K562 (cell line): ENCODE results near the gene CHST1. TPM values are rescaled to one million over a fixed set of nuclear protein-coding genes. Genes with fewer than 3 reads are reported as not detected.

Experiments
- ATAC-seq: fragments of 200-7000 bp; cut with Tn5 transposase; 3 replicates; pipeline ENCODE4 v1.9.1; 2020; ENCODE audit warnings: moderate library complexity
- BruUV-seq: library from RNA; stranded (reverse); fragments of 400-500 nt; replicated peaks from 2 replicates; lab custom pipeline; 2021; lab: Mats Ljungman, UMichigan
- CTCF ChIA-PET: fragments of 300-600 bp; formaldehyde crosslinking; extraction: SDS; loops from one replicate; lab custom pipeline; 2021; ENCODE audit warnings: low intra/inter-chr PET ratio; lab: Yijun Ruan, JAX
- POLR2A ChIA-PET: fragments of 300-600, 350-650 bp; sonication (Branson Sonifier 250); formaldehyde crosslinking; extraction: SDS; loops from one replicate; lab custom pipeline; 2021; ENCODE audit warnings: antibody characterized with exemption, inconsistent platforms; lab: Yijun Ruan, JAX
- DNase-seq, 4 experiments: peaks; one replicate each; pipeline versions ENCODE4 v3.0.0 to v3.0.0-alpha.2; 2011 to 2018; ENCODE audit warnings: low spot score in 3 of 4, mixed read lengths in 3 of 4; ENCODE audit errors: extremely low read depth in 1 of 4
- FAIRE-seq: peaks from 2 replicates; lab custom pipeline; 2011; peaks lifted over from hg19 to GRCh38; lab: Jason Lieb, UNC
- H2AFZ ChIP-seq: 2 replicates; pipeline ENCODE4 v1.6.0; 2011; ENCODE audit warnings: low read depth, low read length, control low read depth, inconsistent platforms
- H3K27ac ChIP-seq: fragments of 200-600 bp; 3 replicates; pipeline ENCODE4 v1.8.0; 2011; ENCODE audit warnings: low read depth, mild to moderate bottlenecking, control low read depth, inconsistent platforms, low read length, moderate library complexity, mixed read lengths; ENCODE audit errors: extremely low read depth
- H3K27me3 ChIP-seq, 2 experiments: fragments of 300-600 bp in 1 of 2; 2 replicates in 1 of 2; 3 replicates in 1 of 2; pipeline versions ENCODE4 v1.6.0 to v1.8.0; 2011; ENCODE audit warnings: inconsistent platforms in 2 of 2, low read length in 2 of 2, mild to moderate bottlenecking in 1 of 2, mixed read lengths in 1 of 2, moderate library complexity in 1 of 2; ENCODE audit not compliant: control insufficient read depth in 2 of 2, insufficient read depth in 2 of 2
- H3K36me3 ChIP-seq: fragments of 300-600 bp; 3 replicates; pipeline ENCODE4 v1.8.0; 2011; ENCODE audit warnings: mild to moderate bottlenecking, low read length, inconsistent platforms; ENCODE audit not compliant: control insufficient read depth, insufficient read depth
- H3K4me1 ChIP-seq, 2 experiments: fragments of 200-600 bp in 1 of 2; replicated peaks in 1 of 2; 2 replicates in 1 of 2; 3 replicates in 1 of 2; pipeline versions ENCODE4 v1.5.1 to v1.8.0; 2011; ENCODE audit warnings: inconsistent platforms in 2 of 2, low read length in 2 of 2, mild to moderate bottlenecking in 1 of 2, mixed read lengths in 1 of 2, moderate library complexity in 1 of 2; ENCODE audit not compliant: control insufficient read depth in 2 of 2, insufficient read depth in 2 of 2
- H3K4me2 ChIP-seq: 2 replicates; pipeline ENCODE4 v1.6.1; 2011; ENCODE audit warnings: low read length, control low read depth, inconsistent platforms, mixed read lengths; ENCODE audit not compliant: insufficient read depth
- H3K4me3 ChIP-seq: fragments of 200-600 bp; sonication (generic), shearing (Covaris generic); 2 replicates; pipeline ENCODE4 v1.5.1; 2016; ENCODE audit warnings: control low read depth, inconsistent platforms
- H3K79me2 ChIP-seq: fragments of 200-600 bp; 3 replicates; pipeline ENCODE4 v1.8.0; 2011; ENCODE audit warnings: low read length, inconsistent platforms; ENCODE audit not compliant: control insufficient read depth, insufficient read depth
- H3K9ac ChIP-seq, 2 experiments: 2 replicates each; pipeline versions ENCODE4 v1.6.0 to v1.6.1; 2011; ENCODE audit warnings: low read depth in 2 of 2, low read length in 2 of 2, control low read depth in 1 of 2, inconsistent platforms in 1 of 2, mild to moderate bottlenecking in 1 of 2, mixed read lengths in 1 of 2; ENCODE audit not compliant: insufficient read depth in 1 of 2
- H3K9me1 ChIP-seq: one replicate; pipeline ENCODE4 v1.6.0; 2011; ENCODE audit warnings: inconsistent platforms, mild to moderate bottlenecking, low read length, moderate library complexity; ENCODE audit not compliant: control insufficient read depth, insufficient read depth
- H3K9me3 ChIP-seq: replicated peaks from 2 replicates; pipeline ENCODE4 v1.5.1; 2011; ENCODE audit warnings: low read depth, low read length, inconsistent platforms; ENCODE audit not compliant: control insufficient read depth, insufficient read depth
- H4K20me1 ChIP-seq: replicated peaks from 2 replicates; pipeline ENCODE4 v1.6.1; 2011; ENCODE audit warnings: low read length, inconsistent platforms, mixed read lengths; ENCODE audit not compliant: control insufficient read depth, insufficient read depth
- ASH1L ChIP-seq: fragments of 450-650 bp; IDR thresholded peaks from 2 replicates; pipeline ENCODE4 v1.6.1; 2018; ENCODE audit warnings: borderline replicate concordance, mild to moderate bottlenecking, low read depth; ENCODE audit not compliant: partially characterized antibody
- CBX2 ChIP-seq: fragments of 200-600 bp; sonication (generic); IDR thresholded peaks from one replicate; pipeline ENCODE4 v1.6.1; 2012; ENCODE audit warnings: mild to moderate bottlenecking, low read length, inconsistent platforms; ENCODE audit not compliant: insufficient read depth, poor library complexity, severe bottlenecking
- KAT8 ChIP-seq: fragments of 450-650 bp; IDR thresholded peaks from 2 replicates; pipeline ENCODE4 v1.6.1; 2016; ENCODE audit warnings: low read depth, mild to moderate bottlenecking
- MYBL2 ChIP-seq, 2 experiments: fragments of 450-650 bp in 1 of 2; sonication (generic) in 1 of 2; formaldehyde crosslinking in 1 of 2; IDR thresholded peaks; 2 replicates each; pipeline versions ENCODE4 v1.6.1 to v1.8.1; 2017 to 2022; ENCODE audit warnings: borderline replicate concordance in 1 of 2, inconsistent platforms in 1 of 2, low read depth in 1 of 2, mild to moderate bottlenecking in 1 of 2, missing genetic modification reagents in 1 of 2, moderate library complexity in 1 of 2
- NELFE ChIP-seq: IDR thresholded peaks from 2 replicates; pipeline ENCODE4 v1.6.1; 2011; ENCODE audit warnings: mild to moderate bottlenecking; ENCODE audit not compliant: insufficient read depth, insufficient read length
- SPI1 ChIP-seq: IDR thresholded peaks from 2 replicates; pipeline ENCODE4 v1.6.1; 2011; ENCODE audit warnings: low read depth, low read length, control low read depth, borderline replicate concordance
- SRSF3 ChIP-seq: fragments of 200-400 bp; formaldehyde crosslinking; IDR thresholded peaks from 2 replicates; pipeline ENCODE4 v1.6.1; 2016; ENCODE audit warnings: mild to moderate bottlenecking, low read length, moderate library complexity; ENCODE audit not compliant: insufficient read depth
- ZNF184 ChIP-seq: sonication (generic); formaldehyde crosslinking; IDR thresholded peaks from 2 replicates; pipeline ENCODE4 v1.5.0; 2020; ENCODE audit warnings: missing genetic modification reagents
- ZNF274 ChIP-seq: IDR thresholded peaks from 2 replicates; pipeline ENCODE4 v1.6.1; 2011; ENCODE audit warnings: low read depth, mild to moderate bottlenecking, low read length, moderate library complexity, borderline replicate concordance
- WGBS: fragments of 100-300 bp; shearing (Covaris generic); methylation state at CpG from one replicate; pipeline ENCODE4 v1.1.6; 2016; ENCODE audit warnings: low coverage, mixed read lengths; ENCODE audit not compliant: insufficient coverage; ENCODE audit errors: missing lambda C conversion rate; 5-methylcytosine and 5-hydroxymethylcytosine counted together
- in situ Hi-C: fragments of 300-500 bp; cut with MboI; formaldehyde crosslinking; loops from 4 replicates; pipeline ENCODE4 v1.15.0; 2018; ENCODE audit warnings: inconsistent platforms, mixed read lengths
- intact Hi-C: fragments of 100-400 bp; cut with micrococcal nuclease; formaldehyde crosslinking; loops from 2 replicates; pipeline ENCODE4 v1.14.2; 2022
- polyA plus RNA-seq, 8 experiments: library from polyadenylated mRNA; depleted of rRNA in 4 of 8; stranded (reverse) in 5 of 8; unstranded in 3 of 8; fragments of >200 nt; fragmentation: Nextera tagmentation in 2 of 8; fragmentation: Illumina TruSeq in 1 of 8; extraction: Ambion mirVana in 2 of 8; extraction: Trizol in 1 of 8; gene quantifications; 2 replicates each; pipeline versions ENCODE4 v1.2.1 to v1.2.3, GENCODE V29; 2011 to 2014; ENCODE audit warnings: inconsistent platforms in 1 of 8, missing spikeins in 1 of 8
- total RNA-seq, 7 experiments: library from RNA; depleted of rRNA in 6 of 7; stranded (reverse); fragments of >200 nt in 6 of 7; fragmentation: Illumina TruSeq in 2 of 7; extraction: Trizol in 2 of 7; gene quantifications; 2 replicates each; pipeline versions ENCODE4 v1.2.1 to v1.2.3, GENCODE V29; 2011 to 2021; ENCODE audit warnings: low replicate concordance in 1 of 7
- TF ChIP-seq, protein P1 (sequence below): fragments of 450-650 bp; formaldehyde crosslinking; IDR thresholded peaks from 2 replicates; pipeline ENCODE4 v1.4.0; 2022; ENCODE audit warnings: missing genetic modification characterization
- TF ChIP-seq, protein P2 (sequence below): fragments of 250-450 bp; sonication (Bioruptor Pico); IDR thresholded peaks from 2 replicates; pipeline ENCODE4 v1.5.1; 2021; ENCODE audit warnings: mild to moderate bottlenecking
- TF ChIP-seq, protein P3 (sequence below): sonication (generic); formaldehyde crosslinking; IDR thresholded peaks from 2 replicates; pipeline ENCODE4 v1.8.0; 2022; ENCODE audit warnings: missing genetic modification reagents, mild to moderate bottlenecking, borderline replicate concordance

The CHST1 gene
- total and polyA plus RNA-seq, 9 of the 15 experiments (the other 6 are each of a cell fraction or from before 2014, with no cell fraction given): 0.04 to 0.32 (median 0.18) TPM; not detected in 4

DNA sequence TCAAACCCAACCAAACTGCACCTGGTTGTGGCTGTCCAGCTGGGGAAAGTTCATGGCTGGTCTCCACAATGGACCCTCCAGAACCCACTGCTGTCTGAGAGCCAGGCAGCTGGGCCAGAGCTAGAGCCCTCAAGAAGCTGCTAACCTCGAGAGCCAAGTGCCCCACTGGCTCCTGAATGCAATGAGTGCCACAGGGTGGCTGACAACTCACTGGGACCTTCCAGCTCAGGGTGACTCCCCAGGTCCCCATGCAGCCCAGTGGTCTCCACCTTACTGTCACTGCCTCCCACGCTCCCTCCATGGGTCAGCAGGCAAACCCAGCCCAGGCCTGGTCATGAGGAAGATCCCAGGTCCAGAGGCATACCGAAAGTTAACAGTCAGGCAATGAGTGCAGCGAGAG is 8.0 kb upstream of the CHST1 start (continued):
- TF ChIP-seq SPI1: no peak
- TF ChIP-seq, protein P1, sequence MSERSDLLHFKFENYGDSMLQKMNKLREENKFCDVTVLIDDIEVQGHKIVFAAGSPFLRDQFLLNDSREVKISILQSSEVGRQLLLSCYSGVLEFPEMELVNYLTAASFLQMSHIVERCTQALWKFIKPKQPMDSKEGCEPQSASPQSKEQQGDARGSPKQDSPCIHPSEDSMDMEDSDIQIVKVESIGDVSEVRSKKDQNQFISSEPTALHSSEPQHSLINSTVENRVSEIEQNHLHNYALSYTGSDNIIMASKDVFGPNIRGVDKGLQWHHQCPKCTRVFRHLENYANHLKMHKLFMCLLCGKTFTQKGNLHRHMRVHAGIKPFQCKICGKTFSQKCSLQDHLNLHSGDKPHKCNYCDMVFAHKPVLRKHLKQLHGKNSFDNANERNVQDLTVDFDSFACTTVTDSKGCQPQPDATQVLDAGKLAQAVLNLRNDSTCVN: no peak
- TF ChIP-seq, protein P2, sequence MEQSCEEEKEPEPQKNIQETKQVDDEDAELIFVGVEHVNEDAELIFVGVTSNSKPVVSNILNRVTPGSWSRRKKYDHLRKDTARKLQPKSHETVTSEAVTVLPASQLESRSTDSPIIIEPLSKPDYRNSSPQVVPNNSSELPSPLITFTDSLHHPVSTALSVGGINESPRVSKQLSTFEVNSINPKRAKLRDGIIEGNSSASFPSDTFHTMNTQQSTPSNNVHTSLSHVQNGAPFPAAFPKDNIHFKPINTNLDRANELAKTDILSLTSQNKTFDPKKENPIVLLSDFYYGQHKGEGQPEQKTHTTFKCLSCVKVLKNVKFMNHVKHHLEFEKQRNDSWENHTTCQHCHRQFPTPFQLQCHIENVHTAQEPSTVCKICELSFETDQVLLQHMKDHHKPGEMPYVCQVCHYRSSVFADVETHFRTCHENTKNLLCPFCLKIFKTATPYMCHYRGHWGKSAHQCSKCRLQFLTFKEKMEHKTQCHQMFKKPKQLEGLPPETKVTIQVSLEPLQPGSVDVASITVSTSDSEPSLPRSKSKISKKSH (CRISPR knock-in tag): no peak

DNA sequence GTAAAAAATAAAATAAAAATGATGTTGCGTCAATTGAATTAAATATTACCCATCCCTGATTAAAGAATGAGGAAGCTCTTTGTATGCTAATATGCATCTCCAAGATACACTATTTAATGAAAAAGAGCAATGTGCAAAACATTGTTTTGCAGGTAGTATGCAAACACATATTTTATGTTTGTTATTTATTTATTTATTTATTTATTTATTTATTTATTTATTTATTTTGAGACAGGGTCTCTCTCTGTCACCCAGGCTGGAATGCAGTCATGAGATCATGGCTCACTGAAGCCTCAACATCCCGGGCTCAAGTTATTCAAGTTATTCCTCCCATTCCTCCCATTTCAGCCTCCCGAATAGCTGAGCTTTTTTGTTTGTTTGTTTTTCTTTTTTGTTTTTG is 7.2 kb upstream of the CHST1 start:
- Histone ChIP-seq H4K20me1 (no peaks in the 10 kb centered on the region), H3K4me2 (no peak overlapping the region), H2AFZ (no peak overlapping the region), H3K27ac (no peak overlapping the region), H3K27me3 (peaks cover 6 to 26% of the 10 kb centered on the region in 2 experiments; a peak in 4 of 5 replicates), H3K9ac (no peak overlapping the region), H3K4me1 (no peaks in the 10 kb centered on the region), H3K9me1 (no peaks in the 10 kb centered on the region), H3K36me3 (no peaks in the 10 kb centered on the region), H3K4me3 (no peak overlapping the region), H3K79me2 (no peaks in the 10 kb centered on the region), H3K9me3 (no peaks in the 10 kb centered on the region)
- FAIRE-seq (no peak), DNase-seq (no peak), ATAC-seq (no peak)
- intact Hi-C loops: no loop called here
- ChIA-PET POLR2A (interaction anchor here (0.6 to 1.1 kb wide), 3 partner anchors 13 to 1024 kb away, joined by 3 to 4 read pairs (median 3); no protein-coding TSS in a partner anchor), CTCF (no interaction called here)
- in situ Hi-C loops: no loop called here
- no TSS peak for BruUV-seq
- WGBS: 25% methylated on average over 3 of the region's 3 CpGs
- TF ChIP-seq ZNF184 (CRISPR knock-in tag) (no peak), ZNF274 (no peak), ASH1L (no peak), CBX2 (no peak), NELFE (no peak), MYBL2 (IDR thresholded peaks at IDR 0.05; ENCODE audit: low read depth) (no peak), MYBL2 (CRISPR knock-in tag; IDR thresholded peaks at IDR 0.05; ENCODE audit: borderline replicate concordance) (no peak), SRSF3 (no peak), KAT8 (no peak)
- TF ChIP-seq, protein P3, sequence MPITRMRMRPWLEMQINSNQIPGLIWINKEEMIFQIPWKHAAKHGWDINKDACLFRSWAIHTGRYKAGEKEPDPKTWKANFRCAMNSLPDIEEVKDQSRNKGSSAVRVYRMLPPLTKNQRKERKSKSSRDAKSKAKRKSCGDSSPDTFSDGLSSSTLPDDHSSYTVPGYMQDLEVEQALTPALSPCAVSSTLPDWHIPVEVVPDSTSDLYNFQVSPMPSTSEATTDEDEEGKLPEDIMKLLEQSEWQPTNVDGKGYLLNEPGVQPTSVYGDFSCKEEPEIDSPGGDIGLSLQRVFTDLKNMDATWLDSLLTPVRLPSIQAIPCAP (CRISPR knock-in tag): no peak
